GM12878 (cell line): Measurements from ENCODE around the gene CBLN1. TPM values are rescaled to one million over a fixed set of nuclear protein-coding genes. Genes with fewer than 3 reads are reported as not detected.

Experiments used
- ATAC-seq: fragments of 200-7000 bp; cut with Tn5 transposase; 3 replicates; pipeline ENCODE4 v1.9.1; 2020; ENCODE audit warnings: mild to moderate bottlenecking, moderate library complexity
- BruUV-seq: library from RNA; stranded (reverse); fragments of 400-500 nt; replicated peaks from 2 replicates; lab custom pipeline; 2021; lab: Mats Ljungman, UMichigan
- CTCF ChIA-PET: fragments of 300-600 bp; sonication (Branson Sonifier 250); formaldehyde crosslinking; extraction: SDS; loops from one replicate; lab custom pipeline; 2021; ENCODE audit warnings: inconsistent platforms; lab: Yijun Ruan, JAX
- POLR2A ChIA-PET: fragments of 350-600 bp; formaldehyde crosslinking; extraction: SDS; loops from one replicate; lab custom pipeline; 2021; ENCODE audit warnings: inconsistent platforms; lab: Charles Lee
- RAD21 ChIA-PET: fragments of 300-600 bp; sonication (Branson Sonifier 250); formaldehyde crosslinking; loops from one replicate; lab custom pipeline; 2023; ENCODE audit warnings: antibody characterized with exemption; ENCODE audit not compliant: unreplicated experiment; lab: Charles Lee
- SMC1A ChIA-PET: fragments of 300-600 bp; sonication (Branson Sonifier 250); formaldehyde crosslinking; loops from one replicate; lab custom pipeline; 2023; ENCODE audit not compliant: unreplicated experiment, uncharacterized antibody; lab: Charles Lee
- DNase-seq: peaks from one replicate; pipeline ENCODE4 v3.0.0-alpha.2; 2011; ENCODE audit warnings: low read depth, low spot score
- FAIRE-seq: peaks from 3 replicates; lab custom pipeline; 2011; peaks lifted over from hg19 to GRCh38; lab: Jason Lieb, UNC
- H2AFZ ChIP-seq: 2 replicates; pipeline ENCODE4 v1.6.0; 2011; ENCODE audit warnings: low read depth, low read length, control low read depth; ENCODE audit not compliant: control insufficient read depth
- H3K27ac ChIP-seq: 2 replicates; pipeline ENCODE4 v1.5.1; 2011; ENCODE audit warnings: control low read depth; ENCODE audit not compliant: control insufficient read depth, insufficient read depth
- H3K27me3 ChIP-seq, 2 experiments: replicated peaks in 1 of 2; 2 replicates each; pipeline versions ENCODE4 v1.6.0 to v1.6.1; 2011; ENCODE audit warnings: low read length in 1 of 2; ENCODE audit not compliant: control insufficient read depth in 2 of 2, insufficient read depth in 2 of 2
- H3K36me3 ChIP-seq, 2 experiments: 2 replicates each; pipeline ENCODE4 v1.5.1; 2011; ENCODE audit warnings: low read length in 1 of 2; ENCODE audit not compliant: control insufficient read depth in 2 of 2, insufficient read depth in 2 of 2
- H3K4me1 ChIP-seq: 2 replicates; pipeline ENCODE4 v1.6.1; 2011; ENCODE audit warnings: mild to moderate bottlenecking, low read length, moderate library complexity, mixed read lengths; ENCODE audit not compliant: control insufficient read depth, insufficient read depth
- H3K4me2 ChIP-seq: 2 replicates; pipeline ENCODE4 v1.6.0; 2011; ENCODE audit warnings: control low read depth; ENCODE audit not compliant: control insufficient read depth, insufficient read depth
- H3K4me3 ChIP-seq: fragments of 200-600 bp; sonication (generic); 2 replicates; pipeline ENCODE4 v1.5.1; 2016
- H3K79me2 ChIP-seq: 2 replicates; pipeline ENCODE4 v1.6.0; 2011; ENCODE audit warnings: low read length; ENCODE audit not compliant: control insufficient read depth, insufficient read depth
- H3K9ac ChIP-seq: 2 replicates; pipeline ENCODE4 v1.8.0; 2011; ENCODE audit warnings: low read length, control low read depth, mixed read lengths; ENCODE audit not compliant: control insufficient read depth, insufficient read depth
- H3K9me3 ChIP-seq: replicated peaks from 3 replicates; pipeline ENCODE4 v1.5.1; 2011; ENCODE audit warnings: mild to moderate bottlenecking, low read length; ENCODE audit not compliant: control insufficient read depth, insufficient read depth
- H4K20me1 ChIP-seq: 2 replicates; pipeline ENCODE4 v1.6.0; 2011; ENCODE audit not compliant: control insufficient read depth, insufficient read depth
- ATF7 ChIP-seq: fragments of 450-650 bp; IDR thresholded peaks from 2 replicates; pipeline ENCODE4 v1.6.1; 2016; ENCODE audit warnings: low read depth, mild to moderate bottlenecking
- BACH1 ChIP-seq: fragments of 450-650 bp; IDR thresholded peaks from 2 replicates; pipeline ENCODE4 v1.6.1; 2017; ENCODE audit warnings: mild to moderate bottlenecking, borderline replicate concordance
- BRCA1 ChIP-seq: IDR thresholded peaks from 2 replicates; pipeline ENCODE4 v1.6.1; 2011; ENCODE audit warnings: low read depth, low read length, improper control_type of control experiment
- CEBPZ ChIP-seq: fragments of 150-350 bp; IDR thresholded peaks from 2 replicates; pipeline ENCODE4 v1.6.1; 2016; ENCODE audit warnings: low read depth, low read length
- EZH2 ChIP-seq: IDR thresholded peaks from 2 replicates; pipeline ENCODE4 v1.6.1; 2012; ENCODE audit warnings: low read depth, mild to moderate bottlenecking, control low read depth, inconsistent platforms, low read length, borderline replicate concordance; ENCODE audit not compliant: control insufficient read depth
- GABPA ChIP-seq: IDR thresholded peaks from 2 replicates; pipeline ENCODE4 v1.6.1; 2014; ENCODE audit warnings: antibody characterized with exemption, low read depth, mild to moderate bottlenecking, inconsistent platforms
- HCFC1 ChIP-seq: fragments of 150-350 bp; IDR thresholded peaks from 2 replicates; pipeline ENCODE4 v1.6.1; 2014; ENCODE audit warnings: low read length
- JUNB ChIP-seq: IDR thresholded peaks from 2 replicates; pipeline ENCODE4 v1.6.1; 2016; ENCODE audit warnings: antibody characterized with exemption, mild to moderate bottlenecking
- NFIC ChIP-seq: IDR thresholded peaks from 2 replicates; pipeline ENCODE4 v1.6.1; 2012; ENCODE audit warnings: low read depth, mild to moderate bottlenecking, inconsistent platforms, low read length, moderate library complexity
- NFXL1 ChIP-seq: fragments of 450-650 bp; IDR thresholded peaks from 2 replicates; pipeline ENCODE4 v1.6.1; 2017; ENCODE audit warnings: antibody characterized with exemption, mild to moderate bottlenecking, borderline replicate concordance
- PAX5 ChIP-seq: IDR thresholded peaks from 2 replicates; pipeline ENCODE4 v1.6.1; 2011; ENCODE audit warnings: low read depth, low read length, borderline replicate concordance
- PAX8 ChIP-seq: fragments of 450-650 bp; IDR thresholded peaks from 2 replicates; pipeline ENCODE4 v1.6.1; 2017; ENCODE audit warnings: mild to moderate bottlenecking, moderate library complexity
- RAD21 ChIP-seq: IDR thresholded peaks from 2 replicates; pipeline ENCODE4 v1.6.1; 2011; ENCODE audit warnings: mild to moderate bottlenecking, low read depth, low read length, moderate library complexity; ENCODE audit not compliant: insufficient read depth
- TAF1 ChIP-seq: IDR thresholded peaks from 2 replicates; pipeline ENCODE4 v1.6.1; 2011; ENCODE audit warnings: mild to moderate bottlenecking, low read depth, low read length, borderline replicate concordance
- ZNF24 ChIP-seq: fragments of 450-650 bp; IDR thresholded peaks from 2 replicates; pipeline ENCODE4 v1.6.1; 2017; ENCODE audit warnings: antibody characterized with exemption, mild to moderate bottlenecking
- WGBS: methylation state at CpG from one replicate; pipeline ENCODE4 v1.1.6; 2016; ENCODE audit warnings: low lambda C conversion rate; ENCODE audit not compliant: insufficient replicate concordance, insufficient coverage; ENCODE audit errors: missing lambda C conversion rate; 5-methylcytosine and 5-hydroxymethylcytosine counted together
- in situ Hi-C: fragments of 300-500 bp; cut with MboI; formaldehyde crosslinking; loops from 9 replicates; pipeline ENCODE4 v1.14.3; 2018; ENCODE audit warnings: mixed read lengths
- intact Hi-C: fragments of 100-400 bp; cut with micrococcal nuclease; formaldehyde crosslinking; loops from one replicate; pipeline ENCODE4 v1.14.2; 2022; ENCODE audit not compliant: unreplicated experiment
- polyA plus RNA-seq, 11 experiments: library from polyadenylated mRNA; depleted of rRNA in 4 of 11; unstranded in 6 of 11; stranded (reverse) in 5 of 11; fragments of >200 nt; fragmentation: Nextera tagmentation in 4 of 11; fragmentation: Illumina TruSeq in 1 of 11; extraction: Ambion mirVana in 4 of 11; extraction: Trizol in 1 of 11; gene quantifications; 1 replicate in 1 of 11; 2 replicates in 10 of 11; pipeline versions ENCODE4 v1.2.1 to v1.2.3, GENCODE V29; 2011 to 2016; ENCODE audit warnings: inconsistent platforms in 2 of 11, missing spikeins in 2 of 11, low read depth in 1 of 11
- total RNA-seq, 4 experiments: library from RNA; depleted of rRNA in 3 of 4; stranded (reverse); fragments of >200 nt in 3 of 4; fragmentation: Illumina TruSeq in 1 of 4; extraction: Trizol in 1 of 4; gene quantifications; 2 replicates each; pipeline versions ENCODE4 v1.2.1 to v1.2.3, GENCODE V29; 2013 to 2021

Gene CBLN1
- total and polyA plus RNA-seq, 10 of the 15 experiments (the other 5 are each of a cell fraction or from before 2014, with no cell fraction given) = not detected

GRCh38 chr16:49278944-49279725 lies 2.5 kb downstream of the CBLN1 start:
- Histone ChIP-seq H3K9ac (no peak overlapping the region), H3K9me3 (no peaks in the 10 kb centered on the region; the same call in 2 of the 3 replicates), H3K4me2 (no peak overlapping the region), H3K27ac (no peak overlapping the region), H3K79me2 (no peaks in the 10 kb centered on the region), H3K4me3 (no peak overlapping the region), H3K4me1 (no peaks in the 10 kb centered on the region), H2AFZ (no peak overlapping the region), H3K36me3 (no peaks in the 10 kb centered on the region), H4K20me1 (no peaks in the 10 kb centered on the region), H3K27me3 (peaks cover 25 to 29% of the 10 kb centered on the region in 2 experiments)
- WGBS = 31% methylated on average over 26 of the region's 29 CpGs
- ATAC-seq (no peak), DNase-seq (no peak), FAIRE-seq (no peak)
- TF ChIP-seq ZNF24 = no peak
- no peak for TF ChIP-seq RAD21
- no peak for TF ChIP-seq NFIC
- TF ChIP-seq BACH1 = no peak
- 0 out of 2 replicates have a peak, but pooled peaks have one; percentile 50 for TF ChIP-seq EZH2
- TF ChIP-seq NFXL1 = no peak
- no peak for TF ChIP-seq TAF1
- ChIA-PET POLR2A (no interaction called here), RAD21 (no interaction called here), SMC1A (interaction anchor here (0.7 kb wide), 1 partner anchor 446 kb away, joined by 3 read pairs; no protein-coding TSS in a partner anchor), CTCF (no interaction called here)
- in situ Hi-C loops = no loop called here
- no TSS peak for BruUV-seq
- intact Hi-C loops = no loop called here

- in situ Hi-C loops (no loop called here), intact Hi-C loops (no loop called here)
- H3K36me3 ChIP-seq = no peaks in the 10 kb centered on the region
- no peaks in the 10 kb centered on the region for H3K4me1 ChIP-seq
- no peak overlapping the region for H2AFZ ChIP-seq
- H3K9ac ChIP-seq = no peak overlapping the region
- no TSS peak for BruUV-seq
- no peak for FAIRE-seq
- ChIA-PET SMC1A (no interaction called here), POLR2A (no interaction called here), RAD21 (no interaction called here), CTCF (no interaction called here)
- H3K27ac ChIP-seq = no peak overlapping the region
- no peak overlapping the region for H3K4me3 ChIP-seq
- no peaks in the 10 kb centered on the region; the same call in 2 of the 3 replicates for H3K9me3 ChIP-seq
- ATAC-seq = no peak
- DNase-seq = no peak
- H4K20me1 ChIP-seq = no peaks in the 10 kb centered on the region
- H3K4me2 ChIP-seq = no peak overlapping the region
- H3K27me3 ChIP-seq = peaks cover 21 to 29% of the 10 kb centered on the region in 2 experiments
- WGBS = 20% methylated on average over 11 of the region's 11 CpGs
- H3K79me2 ChIP-seq = no peaks in the 10 kb centered on the region
- TF ChIP-seq PAX5 (no peak), PAX8 (no peak), ATF7 (no peak), JUNB (no peak), GABPA (no peak), BRCA1 (no peak), CEBPZ (no peak), HCFC1 (no peak)
These were observed 3.1 kb downstream of the CBLN1 start for GRCh38 chr16:49278567-49278827.
